HG03095 (cell line): ENCODE data around the gene MX1.

Source experiments
- ATAC-seq: cut with Tn5 transposase; IDR thresholded peaks from one replicate; pipeline ENCODE4 v1.9.1; 2021; ENCODE audit warnings: moderate library complexity; ENCODE audit not compliant: unreplicated experiment

MX1 gene, protein sequence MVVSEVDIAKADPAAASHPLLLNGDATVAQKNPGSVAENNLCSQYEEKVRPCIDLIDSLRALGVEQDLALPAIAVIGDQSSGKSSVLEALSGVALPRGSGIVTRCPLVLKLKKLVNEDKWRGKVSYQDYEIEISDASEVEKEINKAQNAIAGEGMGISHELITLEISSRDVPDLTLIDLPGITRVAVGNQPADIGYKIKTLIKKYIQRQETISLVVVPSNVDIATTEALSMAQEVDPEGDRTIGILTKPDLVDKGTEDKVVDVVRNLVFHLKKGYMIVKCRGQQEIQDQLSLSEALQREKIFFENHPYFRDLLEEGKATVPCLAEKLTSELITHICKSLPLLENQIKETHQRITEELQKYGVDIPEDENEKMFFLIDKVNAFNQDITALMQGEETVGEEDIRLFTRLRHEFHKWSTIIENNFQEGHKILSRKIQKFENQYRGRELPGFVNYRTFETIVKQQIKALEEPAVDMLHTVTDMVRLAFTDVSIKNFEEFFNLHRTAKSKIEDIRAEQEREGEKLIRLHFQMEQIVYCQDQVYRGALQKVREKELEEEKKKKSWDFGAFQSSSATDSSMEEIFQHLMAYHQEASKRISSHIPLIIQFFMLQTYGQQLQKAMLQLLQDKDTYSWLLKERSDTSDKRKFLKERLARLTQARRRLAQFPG

DNA sequence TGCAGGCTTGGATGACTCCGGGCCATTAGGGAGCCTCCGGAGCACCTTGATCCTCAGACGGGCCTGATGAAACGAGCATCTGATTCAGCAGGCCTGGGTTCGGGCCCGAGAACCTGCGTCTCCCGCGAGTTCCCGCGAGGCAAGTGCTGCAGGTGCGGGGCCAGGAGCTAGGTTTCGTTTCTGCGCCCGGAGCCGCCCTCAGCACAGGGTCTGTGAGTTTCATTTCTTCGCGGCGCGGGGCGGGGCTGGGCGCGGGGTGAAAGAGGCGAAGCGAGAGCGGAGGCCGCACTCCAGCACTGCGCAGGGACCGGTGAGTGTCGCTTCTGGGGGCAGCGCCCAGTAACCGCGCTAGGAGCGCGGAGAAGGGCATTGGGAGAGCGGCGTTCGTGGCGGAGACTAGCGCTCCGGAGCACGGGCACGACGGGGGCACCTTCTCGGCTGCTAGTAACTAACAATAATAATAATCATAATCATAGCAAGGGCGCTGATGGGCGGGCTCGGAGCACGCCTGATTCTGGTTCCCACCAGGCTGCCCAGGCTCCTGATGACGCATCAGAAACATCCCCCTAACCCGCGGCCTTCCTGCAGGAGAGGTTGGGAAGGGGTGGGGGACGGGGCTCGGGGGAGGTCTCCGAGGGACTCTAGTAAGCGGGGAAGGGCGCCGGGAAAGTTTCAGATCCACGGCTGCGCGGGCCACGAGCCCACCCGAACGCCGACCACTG, at the start of gene MX1:
Gene MX1 (plus strand): TSS at position 286 of the 722 bp plus-strand sequence. CDS start 5,832 bp downstream, outside the sequence.
- ATAC-seq: peak; percentile 83

DNA sequence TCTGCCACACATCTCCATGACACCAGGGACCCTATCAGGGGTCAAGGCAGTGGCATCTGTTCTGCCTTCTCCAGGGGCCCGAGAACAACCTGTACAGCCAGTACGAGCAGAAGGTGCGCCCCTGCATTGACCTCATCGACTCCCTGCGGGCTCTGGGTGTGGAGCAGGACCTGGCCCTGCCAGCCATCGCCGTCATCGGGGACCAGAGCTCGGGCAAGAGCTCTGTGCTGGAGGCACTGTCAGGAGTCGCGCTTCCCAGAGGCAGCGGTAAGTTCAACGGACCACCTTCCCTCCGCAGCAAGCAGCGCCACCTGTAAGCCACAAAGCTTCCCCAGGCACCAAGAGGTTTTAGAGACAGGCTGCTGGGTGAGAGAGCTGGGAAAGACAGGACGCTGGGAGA, 48.3 kb upstream of the MX1 start:
- no peak for ATAC-seq

DNA sequence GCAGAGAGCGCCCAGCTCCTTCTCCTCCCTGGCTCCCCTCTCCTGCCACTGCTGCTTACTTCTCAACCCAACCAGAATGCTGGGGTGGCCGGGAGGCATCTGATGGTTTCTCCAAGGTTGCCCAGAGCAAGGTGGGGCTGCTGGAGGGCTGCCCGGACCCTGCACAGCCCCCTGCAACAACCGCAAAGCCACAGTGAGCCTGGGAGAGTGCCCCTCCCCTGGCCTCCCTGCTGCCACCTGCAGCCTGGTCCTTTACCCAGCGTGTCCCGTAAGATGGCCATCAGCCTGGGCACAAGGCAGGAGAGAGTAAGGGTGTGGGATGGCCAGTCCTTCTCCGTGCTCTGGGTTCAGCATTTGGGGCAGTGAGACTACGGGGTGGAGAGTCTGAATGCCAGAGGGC, 47.2 kb upstream of the MX1 start:
- ATAC-seq: no peak

DNA sequence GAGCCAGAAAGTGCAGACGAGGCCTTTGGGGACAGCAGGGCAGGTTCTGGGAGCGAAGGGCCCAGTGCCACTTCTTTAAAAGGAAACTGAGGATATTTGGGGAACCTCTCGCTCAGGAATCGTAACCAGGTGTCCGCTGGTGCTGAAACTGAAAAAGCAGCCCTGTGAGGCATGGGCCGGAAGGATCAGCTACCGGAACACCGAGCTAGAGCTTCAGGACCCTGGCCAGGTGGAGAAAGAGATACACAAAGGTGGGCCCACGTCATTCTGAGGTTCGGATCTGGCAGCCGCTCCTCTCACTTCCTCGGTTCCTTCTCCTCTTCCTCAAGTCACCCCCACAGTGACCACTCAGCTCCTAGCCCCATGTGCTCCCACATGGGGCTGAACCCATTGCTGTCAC, 46.1 kb upstream of the MX1 start:
- no peak for ATAC-seq

DNA sequence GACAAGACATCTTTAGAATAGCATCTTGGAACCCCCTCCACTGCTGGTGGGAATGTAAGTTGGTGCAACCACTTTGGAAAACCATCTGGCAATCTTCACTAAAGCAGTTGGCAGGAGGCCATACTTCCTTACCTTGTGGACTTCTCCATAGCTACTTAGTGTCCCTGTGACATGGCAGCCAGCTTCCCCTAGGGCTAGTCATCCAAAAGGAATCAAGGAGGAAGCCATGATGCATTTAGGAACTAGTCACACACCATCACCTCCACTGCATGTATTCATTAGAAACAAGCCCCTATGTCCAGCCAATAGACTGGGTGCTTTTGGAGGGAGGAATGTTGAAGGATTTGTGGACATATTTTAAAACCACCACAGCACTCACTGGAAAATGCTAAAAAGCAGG, 44.3 kb upstream of the MX1 start:
- ATAC-seq: no peak

DNA sequence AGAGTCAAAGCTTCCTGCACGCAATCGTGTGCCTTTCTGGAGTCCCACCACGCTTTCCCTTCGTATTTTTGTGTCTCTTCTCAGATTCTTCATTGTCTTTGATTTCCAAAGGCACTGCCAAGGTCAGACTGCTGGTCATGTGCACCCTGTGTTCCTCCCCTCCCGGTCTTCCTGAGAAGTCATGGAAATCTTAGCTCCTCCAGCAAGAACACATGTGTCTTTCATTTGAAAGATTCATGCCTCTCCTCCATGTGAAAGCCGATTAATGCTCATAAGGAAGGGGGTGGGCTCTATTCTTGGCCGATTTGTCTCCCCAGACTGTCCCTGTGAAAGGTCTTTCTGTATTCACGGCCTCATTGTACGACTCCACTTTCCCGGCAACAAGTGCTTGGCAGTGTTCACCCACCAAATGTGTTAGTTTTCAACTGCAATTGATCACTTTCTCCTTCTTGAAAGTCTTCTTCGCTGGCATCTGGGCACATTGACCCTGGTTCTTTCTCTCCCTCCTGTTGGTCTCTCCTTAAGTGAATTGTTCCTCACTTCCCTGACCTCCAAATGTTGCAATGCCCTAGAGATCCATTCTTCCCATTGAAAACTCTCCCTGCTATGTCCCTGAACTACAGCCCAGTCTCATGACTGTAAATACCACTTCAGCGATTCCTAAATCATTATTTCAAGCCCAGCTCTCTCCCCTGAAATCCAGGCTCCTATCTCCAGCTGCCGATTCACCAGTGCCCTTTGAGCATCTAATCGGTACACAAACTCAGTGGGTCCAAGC, 38.8 kb upstream of the MX1 start:
- ATAC-seq: no peak

DNA sequence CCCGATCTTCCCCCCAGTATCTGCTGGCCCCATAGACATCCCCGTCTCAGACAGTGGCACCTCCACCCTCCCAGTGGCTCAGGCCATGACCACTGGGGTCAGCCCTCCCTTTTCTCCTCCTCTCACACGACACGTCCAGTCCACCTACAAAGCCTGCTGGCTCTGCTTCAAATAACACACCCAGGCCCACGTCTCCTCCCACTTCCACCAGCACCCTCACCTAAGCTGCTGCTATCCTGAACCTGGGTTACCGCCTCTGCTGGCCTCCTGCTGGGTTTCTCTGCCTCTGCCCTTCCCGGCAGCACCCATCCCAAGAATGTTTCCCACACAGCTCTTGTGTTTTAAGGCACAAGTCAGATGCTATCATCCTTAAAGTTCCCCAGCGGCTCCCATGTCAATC, 38.2 kb upstream of the MX1 start:
- no peak for ATAC-seq

DNA sequence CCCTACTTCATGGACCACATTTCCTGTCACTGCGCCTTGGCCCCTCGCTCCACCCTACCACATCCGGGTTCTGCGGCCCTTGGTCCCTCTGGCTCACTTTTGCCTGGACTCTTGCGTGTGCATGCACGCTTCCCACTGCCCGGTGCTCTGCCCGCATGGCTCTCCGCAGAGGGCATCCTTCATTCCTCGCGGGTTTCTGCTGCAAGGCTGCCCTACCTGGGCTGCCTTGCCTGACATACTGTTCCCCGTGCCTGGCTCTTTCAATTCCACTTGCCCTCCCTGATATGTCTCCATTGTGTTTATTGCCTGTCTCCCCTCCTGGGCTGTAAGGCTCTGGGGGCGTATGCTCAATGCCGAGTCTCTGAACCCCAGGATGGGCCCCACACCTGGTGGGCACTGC, 37.8 kb upstream of the MX1 start:
- no peak for ATAC-seq

DNA sequence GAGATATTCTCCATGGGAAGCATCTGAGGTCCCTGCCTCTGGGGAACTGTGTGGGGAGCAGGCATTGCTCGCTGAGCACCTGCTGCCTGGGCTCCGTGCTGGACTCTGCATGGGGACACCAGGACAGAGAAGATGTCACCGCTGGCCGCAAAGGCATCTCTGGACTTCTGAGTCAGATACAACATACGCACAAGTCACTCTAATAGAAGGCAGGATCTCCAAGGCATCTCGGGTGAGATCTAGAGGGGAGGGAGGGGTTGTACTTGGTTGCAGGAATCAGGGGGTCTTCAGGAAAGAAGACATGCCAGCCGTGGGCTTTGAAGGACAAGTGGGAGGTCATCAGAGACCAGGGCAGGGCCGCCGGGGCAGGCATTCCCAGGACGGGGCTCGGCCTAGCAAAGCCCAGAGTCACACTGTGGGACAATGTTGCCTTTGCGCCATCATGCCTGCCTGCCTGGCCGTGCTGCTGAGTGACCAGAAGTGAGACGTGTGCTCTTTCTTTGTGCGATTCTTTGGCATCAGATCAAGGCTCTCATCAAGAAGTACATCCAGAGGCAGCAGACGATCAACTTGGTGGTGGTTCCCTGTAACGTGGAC, 35.9 kb upstream of the MX1 start:
- no peak for ATAC-seq

DNA sequence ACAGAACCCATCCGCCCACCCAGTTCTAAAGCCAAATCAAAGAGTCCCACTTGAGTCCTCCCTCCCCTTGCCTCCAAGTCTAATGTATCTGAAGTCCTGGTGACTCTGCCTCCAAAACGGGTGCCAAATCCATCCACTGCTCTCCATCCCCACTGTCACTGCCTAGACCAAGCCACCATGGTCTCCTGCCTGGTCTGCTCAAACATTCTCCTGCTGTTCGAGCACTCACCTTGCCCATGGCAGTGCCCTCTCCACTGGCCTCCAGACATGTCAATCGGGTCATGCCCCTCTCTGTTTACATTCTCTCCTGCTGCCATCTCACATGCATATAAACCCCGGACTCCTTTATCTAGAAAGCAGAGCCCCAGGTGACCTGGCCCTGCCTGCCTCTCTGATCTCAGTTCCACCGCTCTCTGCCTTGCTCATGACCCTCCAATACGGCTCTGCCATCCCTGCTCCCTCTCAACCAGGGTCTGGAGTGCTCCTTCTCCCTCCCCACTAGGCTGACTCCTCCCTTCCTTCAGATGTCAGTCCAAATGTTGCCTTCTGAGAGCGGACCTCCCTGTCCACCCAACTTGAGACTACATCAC, 32.1 kb upstream of the MX1 start:
- ATAC-seq: no peak

DNA sequence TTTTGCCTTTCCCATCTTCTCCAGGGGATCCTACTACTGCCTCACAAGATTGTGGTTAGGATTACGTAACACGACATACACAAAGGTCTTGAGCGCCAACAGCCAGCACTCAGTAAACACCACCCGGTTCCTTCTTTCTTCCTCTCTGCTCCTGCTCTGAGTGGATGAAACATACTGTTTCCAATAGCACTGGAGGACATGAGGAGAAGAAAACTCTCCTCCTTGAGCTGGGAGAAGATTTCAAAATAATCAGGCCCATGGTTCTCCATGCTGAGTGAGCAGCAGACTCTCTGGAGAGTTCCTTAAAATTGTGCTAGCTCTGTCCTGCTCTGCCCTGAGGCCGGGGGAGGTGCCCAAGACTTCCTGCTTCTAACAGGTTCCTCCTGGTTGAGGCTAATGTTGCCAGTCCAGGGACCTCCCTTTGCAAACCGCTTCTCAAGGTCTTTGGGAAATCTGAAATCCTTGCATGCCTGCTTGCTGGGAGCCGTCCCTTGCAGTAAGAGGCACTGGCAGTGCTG, 29.4 kb upstream of the MX1 start:
- no peak for ATAC-seq

DNA sequence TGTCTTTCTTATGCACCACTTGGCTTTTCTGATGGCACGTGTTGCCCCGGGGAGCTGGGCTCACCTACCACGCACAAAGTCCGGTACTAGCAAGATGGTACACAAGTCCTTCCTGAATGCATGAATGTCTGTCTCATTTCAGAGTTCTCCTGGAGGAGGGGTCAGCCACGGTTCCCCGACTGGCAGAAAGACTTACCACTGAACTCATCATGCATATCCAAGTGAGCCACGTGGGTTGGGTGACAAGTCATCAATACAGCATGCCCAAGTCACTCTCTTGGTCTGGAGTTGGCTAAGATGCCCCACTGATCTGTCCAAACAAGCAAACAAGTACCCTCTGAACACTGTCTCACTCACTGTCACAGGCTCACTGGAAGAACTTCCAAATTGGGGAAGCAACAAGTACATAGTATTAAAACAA, 28.6 kb upstream of the MX1 start:
- ATAC-seq: no peak

DNA sequence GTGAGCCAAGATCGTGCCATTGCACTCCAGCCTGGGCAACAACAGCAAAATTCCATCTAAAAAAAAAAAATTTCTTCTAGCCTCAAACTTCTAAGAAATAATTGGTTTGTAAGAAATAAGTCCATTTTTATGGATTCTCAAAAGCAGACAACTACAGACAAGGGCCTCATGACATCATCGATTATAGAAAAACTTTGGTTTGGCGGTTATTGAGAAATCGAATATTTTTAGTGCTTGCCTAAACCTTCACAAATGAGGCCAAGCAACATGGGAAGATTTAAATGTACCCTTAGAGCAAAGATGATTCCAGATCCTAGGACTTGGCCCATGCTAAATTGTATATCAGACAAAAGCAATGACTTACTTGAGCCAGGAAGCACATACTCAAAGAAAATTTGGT, 27.8 kb upstream of the MX1 start:
- ATAC-seq: no peak

DNA sequence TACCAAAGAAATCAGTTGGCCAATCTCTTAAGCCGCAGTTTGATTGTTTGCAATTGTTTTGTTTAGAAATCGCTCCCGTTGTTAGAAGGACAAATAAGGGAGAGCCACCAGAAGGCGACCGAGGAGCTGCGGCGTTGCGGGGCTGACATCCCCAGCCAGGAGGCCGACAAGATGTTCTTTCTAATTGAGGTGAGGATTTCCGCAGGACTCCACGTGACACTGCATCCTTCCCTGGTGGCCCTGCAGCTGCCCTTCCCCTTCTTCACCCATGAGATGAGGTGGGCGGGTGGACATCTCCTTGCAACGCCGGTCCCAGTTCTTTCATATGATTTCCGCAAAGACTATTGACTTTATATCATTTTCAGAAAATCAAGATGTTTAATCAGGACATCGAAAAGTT, 27.2 kb upstream of the MX1 start:
- no peak for ATAC-seq

DNA sequence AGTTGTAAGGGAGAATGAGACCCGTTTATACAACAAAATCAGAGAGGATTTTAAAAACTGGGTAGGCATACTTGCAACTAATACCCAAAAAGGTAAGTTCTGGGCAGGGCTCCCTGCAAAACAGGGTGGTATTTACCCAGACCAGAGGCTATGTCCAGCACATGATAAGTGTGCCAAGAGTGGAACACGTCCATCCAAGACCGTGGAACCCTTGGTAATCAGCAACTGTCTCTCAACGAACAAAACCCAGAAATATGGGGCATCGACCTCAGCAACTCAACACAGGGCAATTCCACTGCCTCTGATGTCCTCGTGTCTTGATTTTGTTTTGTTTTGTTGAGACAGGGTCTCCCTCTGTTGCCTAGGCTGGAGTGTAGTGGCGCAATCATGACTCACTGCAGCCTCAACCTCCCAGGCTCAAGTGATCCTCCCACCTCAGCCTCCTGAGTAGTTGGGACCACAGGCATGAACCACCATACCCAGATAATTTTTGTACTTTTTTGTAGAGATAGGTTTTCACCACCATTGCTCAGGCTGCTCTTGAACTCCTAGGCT, 26.7 kb upstream of the MX1 start:
- no peak for ATAC-seq

DNA sequence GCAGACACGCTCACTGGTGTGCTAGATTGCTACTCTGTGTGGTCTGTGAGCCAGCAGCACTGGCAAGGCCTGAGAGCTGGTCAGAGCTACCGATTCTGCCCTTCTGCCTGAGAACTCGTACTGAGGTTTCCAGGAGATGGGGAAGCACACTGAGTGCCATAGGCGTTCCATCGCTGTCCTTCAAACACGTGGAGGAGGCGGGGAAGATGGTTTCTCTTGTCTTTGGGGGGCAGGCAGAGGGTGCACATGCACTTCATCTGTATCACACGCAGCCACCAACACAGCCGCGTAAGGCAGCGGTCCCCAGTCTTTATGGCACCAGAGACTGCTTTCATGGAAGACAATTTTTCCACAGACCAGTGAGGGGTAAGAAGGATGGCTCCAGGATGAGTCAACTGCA, 23.8 kb upstream of the MX1 start:
- no peak for ATAC-seq

DNA sequence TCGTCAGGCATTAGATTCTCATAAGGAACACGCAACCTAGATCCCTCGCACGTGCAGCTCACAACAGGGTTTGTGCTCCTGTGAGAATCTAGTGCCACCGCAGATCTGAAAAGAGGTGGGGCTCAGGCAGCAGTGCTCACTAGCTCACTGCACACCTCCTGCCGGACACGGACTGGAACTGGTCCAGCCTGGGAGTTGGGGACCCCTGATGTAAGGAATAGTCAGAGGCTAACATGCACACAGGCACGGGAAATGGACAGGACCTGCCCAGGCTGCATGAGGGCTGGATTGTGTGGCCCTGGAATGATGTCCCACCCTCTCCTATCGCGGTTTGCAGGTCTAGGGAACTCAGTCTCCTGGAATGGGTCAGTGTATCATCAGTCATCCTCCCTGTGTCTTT, 23.2 kb upstream of the MX1 start:
- ATAC-seq: no peak

DNA sequence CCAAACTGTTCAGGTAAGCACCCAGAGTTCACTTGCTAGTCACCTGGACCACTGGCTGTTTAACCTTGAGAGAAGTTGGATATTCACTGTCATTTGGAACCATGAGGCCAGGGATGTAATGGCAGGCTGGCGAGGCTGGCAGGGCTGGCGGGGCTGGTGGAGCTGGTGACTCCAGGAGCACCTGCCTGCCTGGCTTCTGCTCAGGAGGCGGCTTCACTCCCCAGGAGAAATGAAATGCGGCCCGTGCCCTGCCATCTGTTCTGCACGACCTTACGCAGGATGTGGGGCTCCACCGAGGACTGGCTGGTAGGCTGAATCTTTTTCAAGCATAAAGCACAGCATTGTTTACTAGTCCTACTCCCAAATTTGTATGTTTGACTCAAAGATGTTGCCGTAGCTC, 22.7 kb upstream of the MX1 start:
- no peak for ATAC-seq

DNA sequence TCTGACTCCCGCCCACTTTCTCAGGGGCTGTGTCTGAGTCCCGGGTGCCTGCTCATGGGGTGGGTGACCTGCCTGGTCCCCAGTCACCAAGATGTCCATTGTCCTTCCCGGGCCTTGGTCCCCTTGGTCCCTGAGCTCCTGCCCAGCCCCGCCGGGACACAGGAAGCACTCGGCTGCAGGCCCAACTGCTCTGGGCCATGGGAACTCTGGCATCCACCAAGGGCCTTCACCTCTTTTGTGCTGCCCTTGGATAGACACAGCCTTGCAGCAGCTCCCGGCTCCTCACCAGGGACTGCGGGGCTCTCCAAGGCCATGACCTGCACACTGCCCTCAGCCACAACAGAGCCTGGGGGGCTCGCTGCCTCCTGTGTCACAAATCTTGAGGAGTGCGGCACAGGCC, 22.1 kb upstream of the MX1 start:
- no peak for ATAC-seq

DNA sequence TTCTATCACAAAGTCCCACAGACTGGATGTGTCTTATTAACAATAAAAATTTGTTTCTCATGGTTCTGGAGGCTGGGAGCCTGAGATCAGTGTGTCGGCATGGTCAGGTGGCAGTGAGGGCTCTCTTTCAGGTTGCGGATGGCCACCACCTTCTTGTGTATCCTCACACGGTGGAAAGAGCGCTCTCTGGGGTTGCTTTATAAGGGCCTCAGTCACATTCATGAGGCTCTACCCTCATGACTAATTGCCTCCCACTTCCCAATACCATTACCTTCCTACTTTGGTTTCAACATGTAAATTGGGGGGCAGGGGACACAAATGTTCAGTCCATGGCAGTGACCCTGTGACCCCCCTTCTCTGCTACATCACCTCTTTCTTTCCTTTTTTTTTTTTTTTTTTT, 20.7 kb upstream of the MX1 start:
- ATAC-seq: no peak
